CD4-positive, alpha-beta memory T cell (primary cell): ENCODE data around the gene ARHGAP31. TPM values are rescaled to one million over a fixed set of nuclear protein-coding genes. Genes with fewer than 3 reads are reported as not detected.
"Not testable (repeated sequence)": the region's sequence is repeated elsewhere in the genome, so short reads cannot be mapped to it uniquely, and the experiment has no call there.

Experiments used
- CTCF ChIA-PET: fragments of 350-600 bp; sonication (Branson Sonifier 250); formaldehyde crosslinking; loops from one replicate; lab custom pipeline; 2021; ENCODE audit warnings: inconsistent platforms; ENCODE audit not compliant: partially characterized antibody; lab: Charles Lee
- POLR2A ChIA-PET: fragments of 350-600 bp; sonication (Branson Sonifier 250); formaldehyde crosslinking; loops from one replicate; lab custom pipeline; 2021; ENCODE audit not compliant: partially characterized antibody; lab: Charles Lee
- DNase-seq, 5 donors: peaks; one replicate each; pipeline versions ENCODE4 v3.0.0 to v3.0.0-alpha.2; 2020 to 2022; ENCODE audit warnings: mixed read lengths in 1 of 5
- H3K27ac ChIP-seq: one replicate; pipeline ENCODE4 v1.7.0; 2013; ENCODE audit warnings: low read depth, low read length
- H3K27me3 ChIP-seq: 2 replicates; pipeline ENCODE4 v1.7.0; 2013; ENCODE audit warnings: mild to moderate bottlenecking, low read length, moderate library complexity; ENCODE audit not compliant: insufficient read depth
- H3K36me3 ChIP-seq: 2 replicates; pipeline ENCODE4 v1.7.0; 2013; ENCODE audit warnings: mild to moderate bottlenecking, low read length, moderate library complexity; ENCODE audit not compliant: insufficient read depth
- H3K4me1 ChIP-seq: 2 replicates; pipeline ENCODE4 v1.7.0; 2013; ENCODE audit warnings: mild to moderate bottlenecking, low read length, moderate library complexity; ENCODE audit not compliant: insufficient read depth
- H3K4me3 ChIP-seq, 2 donors: one replicate each; pipeline ENCODE4 v1.7.0; 2013; ENCODE audit warnings: low read length in 2 of 2, mild to moderate bottlenecking in 1 of 2
- H3K9me3 ChIP-seq, 2 donors: one replicate each; pipeline ENCODE4 v1.7.0; 2013; ENCODE audit warnings: low read length in 2 of 2, control low read depth in 1 of 2; ENCODE audit not compliant: control insufficient read depth in 1 of 2
- H3K27ac Mint-ChIP-seq, 7 donors: one replicate each; pipeline ENCODE4 v1.8.0; 2020 to 2021; ENCODE audit warnings: mixed read lengths in 7 of 7, mild to moderate bottlenecking in 6 of 7, inconsistent platforms in 3 of 7, moderate library complexity in 3 of 7
- H3K27me3 Mint-ChIP-seq, 2 donors: one replicate each; pipeline ENCODE4 v1.8.0; 2020 to 2021; ENCODE audit warnings: mixed read lengths in 2 of 2
- H3K36me3 Mint-ChIP-seq, 2 donors: one replicate each; pipeline ENCODE4 v1.8.0; 2020 to 2021; ENCODE audit warnings: mixed read lengths in 2 of 2, inconsistent platforms in 1 of 2, mild to moderate bottlenecking in 1 of 2
- H3K4me1 Mint-ChIP-seq, 4 donors: one replicate each; pipeline ENCODE4 v1.8.0; 2020 to 2021; ENCODE audit warnings: mixed read lengths in 4 of 4, mild to moderate bottlenecking in 1 of 4
- H3K4me3 Mint-ChIP-seq, 8 donors: one replicate each; pipeline ENCODE4 v1.8.0; 2020 to 2021; ENCODE audit warnings: mixed read lengths in 8 of 8, mild to moderate bottlenecking in 7 of 8, moderate library complexity in 6 of 8, inconsistent platforms in 3 of 8
- H3K9me3 Mint-ChIP-seq, 8 donors: one replicate each; pipeline ENCODE4 v1.8.0; 2020 to 2021; ENCODE audit warnings: mixed read lengths in 8 of 8, mild to moderate bottlenecking in 5 of 8, inconsistent platforms in 3 of 8, moderate library complexity in 1 of 8
- intact Hi-C: fragments of 100-400 bp; cut with micrococcal nuclease; formaldehyde crosslinking; loops from one replicate; pipeline ENCODE4 v1.15.1; 2023
- polyA plus RNA-seq, 2 donors: library from polyadenylated mRNA; unstranded; fragments of 300-500 nt; fragmentation: Illumina TruSeq; gene quantifications; one replicate each; pipeline ENCODE4 v1.2.3, GENCODE V29; 2021
- total RNA-seq, 2 experiments: library from RNA; stranded (reverse); gene quantifications; one replicate each; pipeline ENCODE4 v1.2.3, GENCODE V29; 2021

Gene ARHGAP31
- total and polyA plus RNA-seq, 4 experiments from 2014 or later = 1.2 to 6.2 (median 5.1) TPM

DNA sequence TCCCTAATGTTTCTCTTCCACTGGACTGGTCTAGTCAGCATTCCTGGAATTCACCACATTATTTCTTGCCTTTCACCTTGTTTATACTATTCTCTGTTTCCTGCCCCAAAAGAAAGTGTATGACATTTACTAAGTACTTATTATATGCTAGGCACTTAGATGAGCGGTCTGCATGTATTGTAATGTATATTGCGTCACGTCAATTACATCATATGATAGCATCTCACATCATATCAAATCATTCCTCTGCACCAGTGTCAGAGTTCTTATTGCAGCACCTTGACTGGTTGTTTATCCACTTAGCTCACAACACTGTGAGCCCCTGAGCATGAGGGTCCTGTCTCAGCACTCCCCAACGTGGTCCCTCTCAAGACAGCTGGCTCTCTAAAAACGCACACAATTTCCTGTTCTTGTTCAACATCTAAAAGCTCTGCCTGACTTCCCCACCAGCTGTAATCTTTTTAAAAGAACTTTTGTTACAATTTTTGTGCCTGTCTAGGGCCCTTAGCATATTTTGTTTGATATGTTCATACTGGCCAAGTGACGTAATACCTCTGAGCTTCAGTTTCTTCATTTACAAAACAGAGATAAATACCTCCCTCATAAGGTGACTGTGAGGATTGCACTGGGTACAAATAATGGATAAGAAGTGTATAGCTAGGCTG lies 58.8 kb downstream of the ARHGAP31 start:
- DNase-seq = peak in 4 of 5 donors; percentile 32 to 49 (median 38)
- Histone ChIP-seq H3K36me3 (no peaks in the 10 kb centered on the region), H3K4me1 (peaks cover 24% of the 10 kb centered on the region), H3K27me3 (no peaks in the 10 kb centered on the region), H3K4me3 (no peak overlapping the region), H3K9me3 (no peaks in the 10 kb centered on the region), H3K27ac (no peak overlapping the region)
- H3K36me3 Mint-ChIP-seq = no peaks in the 10 kb centered on the region
- ChIA-PET CTCF (interaction anchor here (0.6 to 2.9 kb wide), 17 partner anchors 8 to 470 kb away, joined by 3 to 34 read pairs (median 3); partner anchors contain the start of genes ARHGAP31, B4GALT4 and TEX55), POLR2A (interaction anchor here (0.7 to 2.3 kb wide), 4 partner anchors 30 to 468 kb away, joined by 3 to 20 read pairs (median 4); partner anchors contain the start of gene ARHGAP31)
- peaks cover 25 to 34% (median 27%) of the 10 kb centered on the region in 4 donors for H3K4me1 Mint-ChIP-seq
- H3K9me3 Mint-ChIP-seq = no peaks in the 10 kb centered on the region
- peak overlapping the region in 5 of 7 donors; percentile 8 to 70 (median 42) for H3K27ac Mint-ChIP-seq
- intact Hi-C loops = loop anchor here (1.0 to 5.0 kb wide), 5 partner anchors 30 to 471 kb away; partner anchors contain the start of gene ARHGAP31
- H3K4me3 Mint-ChIP-seq = peak overlapping the region in 3 of 8 donors; percentile 19 to 46 (median 44)
- no peaks in the 10 kb centered on the region for H3K27me3 Mint-ChIP-seq

DNA sequence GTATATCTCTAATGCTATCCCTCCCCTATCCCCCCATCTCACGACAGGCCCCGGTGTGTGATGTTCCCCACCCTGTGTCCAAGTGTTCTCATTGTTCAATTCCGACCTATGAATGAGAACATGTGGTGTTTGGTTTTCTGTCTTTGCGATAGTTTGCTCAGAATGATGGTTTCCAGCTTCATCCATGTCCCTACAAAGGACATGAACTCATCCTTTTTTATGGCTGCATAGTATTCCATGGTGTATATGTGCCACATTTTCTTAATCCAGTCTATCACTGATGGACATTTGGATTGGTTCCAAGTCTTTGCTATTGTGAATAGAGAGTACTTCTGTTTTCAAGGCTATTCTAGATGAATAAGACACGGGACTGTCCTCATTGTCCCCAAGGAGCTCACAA lies 61.4 kb downstream of the ARHGAP31 start:
- DNase-seq, H3K36me3 Mint-ChIP-seq, H3K9me3 ChIP-seq, H3K27me3 Mint-ChIP-seq, H3K4me3 ChIP-seq, H3K4me3 Mint-ChIP-seq, H3K36me3 ChIP-seq, H3K9me3 Mint-ChIP-seq, H3K27me3 ChIP-seq, H3K27ac Mint-ChIP-seq, POLR2A ChIA-PET, H3K27ac ChIP-seq, intact Hi-C loops: not testable (repeated sequence)
- peaks cover 22 to 27% (median 25%) of the 10 kb centered on the region in 4 donors for H3K4me1 Mint-ChIP-seq
- H3K4me1 ChIP-seq = peaks cover 24% of the 10 kb centered on the region
- CTCF ChIA-PET = interaction anchor here (1.0 to 1.2 kb wide), 4 partner anchors 10 to 115 kb away, joined by 3 to 5 read pairs (median 4); partner anchors contain the start of gene B4GALT4

DNA sequence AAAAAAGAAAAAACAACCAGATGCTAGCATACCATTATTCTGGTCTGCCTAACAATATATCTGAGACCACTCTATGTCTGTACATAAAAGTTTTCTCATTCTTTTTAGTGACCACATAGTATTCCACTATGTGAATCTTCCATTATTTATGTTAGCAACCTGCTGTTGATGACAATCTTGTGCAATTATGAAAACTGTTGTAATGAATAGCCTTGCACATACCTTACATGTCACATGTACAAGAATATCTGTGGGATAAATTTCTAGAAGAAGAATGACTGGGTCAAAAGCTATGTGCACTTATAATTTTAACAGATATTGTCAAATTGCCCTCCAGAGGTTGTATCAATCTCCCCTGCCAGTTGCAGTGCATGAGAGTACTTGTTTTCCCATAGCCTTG lies 62.5 kb downstream of the ARHGAP31 start:
- H3K36me3 ChIP-seq = no peaks in the 10 kb centered on the region
- no peak overlapping the region for H3K27ac Mint-ChIP-seq
- ChIA-PET POLR2A (no interaction called here), CTCF (interaction anchor here (1.0 kb wide), 1 partner anchor 82 kb away, joined by 3 read pairs; no protein-coding TSS in a partner anchor)
- no peak overlapping the region for H3K4me3 ChIP-seq
- no peaks in the 10 kb centered on the region for H3K27me3 Mint-ChIP-seq
- H3K27ac ChIP-seq = no peak overlapping the region
- H3K9me3 ChIP-seq = no peaks in the 10 kb centered on the region
- no peak for DNase-seq
- no peaks in the 10 kb centered on the region for H3K9me3 Mint-ChIP-seq
- no peaks in the 10 kb centered on the region for H3K36me3 Mint-ChIP-seq
- H3K27me3 ChIP-seq = no peaks in the 10 kb centered on the region
- peaks cover 19% of the 10 kb centered on the region for H3K4me1 ChIP-seq
- H3K4me1 Mint-ChIP-seq = peaks cover 16 to 18% (median 17%) of the 10 kb centered on the region in 4 donors
- intact Hi-C loops = no loop called here
- no peak overlapping the region for H3K4me3 Mint-ChIP-seq

DNA sequence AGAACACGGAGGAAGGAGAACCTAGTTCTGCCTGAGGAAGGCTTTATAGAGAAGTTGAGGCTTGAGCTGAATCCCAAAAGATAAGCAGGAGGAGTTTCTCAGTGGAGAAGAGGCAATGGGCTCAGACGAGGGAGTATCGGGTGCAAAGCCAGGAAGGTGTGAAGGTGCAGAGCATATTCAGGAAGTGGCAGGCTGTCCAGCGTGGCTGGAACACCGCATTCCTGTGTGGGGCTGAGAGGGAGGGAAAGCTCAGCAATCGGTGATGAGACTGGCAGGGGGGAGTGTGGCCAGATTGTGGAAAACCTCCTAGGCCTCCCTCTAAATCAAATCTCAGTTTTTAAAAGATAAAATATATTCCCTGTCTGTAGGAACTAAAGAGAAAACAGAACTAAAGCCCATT lies 63.0 kb downstream of the ARHGAP31 start:
- H3K9me3 ChIP-seq = no peaks in the 10 kb centered on the region
- DNase-seq = no peak
- H3K4me1 ChIP-seq = peaks cover 13% of the 10 kb centered on the region
- no peaks in the 10 kb centered on the region for H3K27me3 ChIP-seq
- no peak overlapping the region for H3K4me3 ChIP-seq
- no peak overlapping the region for H3K27ac ChIP-seq
- no peaks in the 10 kb centered on the region for H3K9me3 Mint-ChIP-seq
- ChIA-PET CTCF (no interaction called here), POLR2A (no interaction called here)
- intact Hi-C loops = no loop called here
- H3K4me3 Mint-ChIP-seq = no peak overlapping the region
- H3K4me1 Mint-ChIP-seq = peaks cover 11 to 12% (median 12%) of the 10 kb centered on the region in 4 donors
- no peaks in the 10 kb centered on the region for H3K36me3 Mint-ChIP-seq
- peak overlapping the region in 2 of 7 donors; percentile 11 to 13 for H3K27ac Mint-ChIP-seq
- H3K36me3 ChIP-seq = no peaks in the 10 kb centered on the region
- H3K27me3 Mint-ChIP-seq = no peaks in the 10 kb centered on the region

GRCh38 chr3:119359476-119360326 lies 65.5 kb downstream of the ARHGAP31 start:
- DNase-seq = no peak
- Histone ChIP-seq H3K36me3 (no peaks in the 10 kb centered on the region), H3K27ac (no peak overlapping the region), H3K4me3 (no peak overlapping the region), H3K4me1 (no peaks in the 10 kb centered on the region), H3K9me3 (no peaks in the 10 kb centered on the region), H3K27me3 (no peaks in the 10 kb centered on the region)
- H3K4me3 Mint-ChIP-seq = no peak overlapping the region
- no peaks in the 10 kb centered on the region for H3K27me3 Mint-ChIP-seq
- intact Hi-C loops = no loop called here
- ChIA-PET POLR2A (no interaction called here), CTCF (interaction anchor here (0.9 kb wide), 1 partner anchor 475 kb away, joined by 4 read pairs; no protein-coding TSS in a partner anchor)
- H3K36me3 Mint-ChIP-seq = no peaks in the 10 kb centered on the region
- H3K27ac Mint-ChIP-seq = peak overlapping the region in 3 of 7 donors; percentile 10 to 25 (median 24)
- no peaks in the 10 kb centered on the region for H3K9me3 Mint-ChIP-seq
- H3K4me1 Mint-ChIP-seq = no peaks in the 10 kb centered on the region

GRCh38 chr3:119360736-119361462 lies 66.7 kb downstream of the ARHGAP31 start:
- Histone ChIP-seq H3K9me3 (no peaks in the 10 kb centered on the region), H3K4me1 (no peaks in the 10 kb centered on the region), H3K36me3 (peaks cover 6% of the 10 kb centered on the region), H3K27ac (no peak overlapping the region), H3K4me3 (no peak overlapping the region), H3K27me3 (no peaks in the 10 kb centered on the region)
- CTCF ChIA-PET = interaction anchor here (0.6 to 1.7 kb wide), 5 partner anchors 9 to 476 kb away, joined by 3 to 4 read pairs (median 3); no protein-coding TSS in a partner anchor
- no peaks in the 10 kb centered on the region for H3K9me3 Mint-ChIP-seq
- H3K36me3 Mint-ChIP-seq = peaks cover 3 to 8% of the 10 kb centered on the region in 2 donors
- no peaks in the 10 kb centered on the region for H3K4me1 Mint-ChIP-seq
- no peak for DNase-seq
- H3K27ac Mint-ChIP-seq = no peak overlapping the region
- H3K27me3 Mint-ChIP-seq = no peaks in the 10 kb centered on the region
- H3K4me3 Mint-ChIP-seq = no peak overlapping the region
- POLR2A ChIA-PET = no interaction called here
- intact Hi-C loops = no loop called here
